MM.1S (cell line): Measurements from ENCODE around the gene PELI1.
"Not testable (repeated sequence)": the region's sequence is repeated elsewhere in the genome, so short reads cannot be mapped to it uniquely, and the experiment has no call there.

Source experiments
- CTCF ChIP-seq: fragments of 300-600 bp; sonication (generic); IDR thresholded peaks from 2 replicates; pipeline ENCODE4 v1.5.1; 2016; ENCODE audit warnings: antibody characterized with exemption, low read length, mixed read lengths
- EZH2 ChIP-seq: fragments of 300-600 bp; sonication (generic); optimal IDR thresholded peaks from 2 replicates; pipeline ENCODE3; 2017; ENCODE audit warnings: low read depth, mild to moderate bottlenecking, antibody characterized with exemption, low read length, mixed read lengths
- EZH2phosphoT487 ChIP-seq: fragments of 300-600 bp; sonication (generic); IDR thresholded peaks from 2 replicates; pipeline ENCODE4 v1.6.1; 2018; ENCODE audit warnings: antibody characterized with exemption, low read length

GRCh38 chr2:64074616-64075015 lies 69.6 kb downstream of the PELI1 start:
- TF ChIP-seq CTCF, EZH2, EZH2phosphoT487: not testable (repeated sequence)
